ENCODE data around the gene SPCS2. TPM values are rescaled to one million over a fixed set of nuclear protein-coding genes. Genes with fewer than 3 reads are reported as not detected.

The SPCS2 gene
- total and polyA plus RNA-seq, 4 donors, result 32.4 to 186 (median 59.6) TPM

DNA sequence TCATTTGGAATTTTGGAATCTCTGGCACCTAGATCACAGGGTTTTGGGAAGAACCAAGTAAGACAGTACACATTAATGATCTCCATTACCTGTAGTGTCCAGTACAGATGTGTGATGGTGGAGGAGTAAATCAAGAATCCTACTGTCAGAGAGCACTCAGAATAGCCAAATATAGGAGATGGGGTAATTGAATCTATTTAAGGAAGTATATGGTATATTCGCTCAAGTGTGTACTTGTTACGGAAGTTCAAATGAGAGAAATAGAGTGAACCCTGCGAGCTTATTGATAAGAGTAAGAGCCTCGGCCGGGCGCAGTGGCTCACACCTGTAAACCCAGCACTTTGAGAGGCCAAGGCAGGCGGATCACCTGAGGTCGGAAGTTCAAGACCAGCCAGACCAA is 2.2 kb downstream of the SPCS2 start:
- DNase-seq (ENCODE audit: low spot score), result no peak
- Histone ChIP-seq H3K4me3 (ENCODE audit: low read depth in 1 of 3, low read length in 3 of 3) (no peak overlapping the region), H3K4me1 (ENCODE audit: control insufficient read depth in 4 of 4, insufficient read depth in 4 of 4, low read length in 3 of 4) (peaks cover 7 to 26% (median 16%) of the 10 kb centered on the region in 4 donors), H3K9ac (ENCODE audit: low read depth in 1 of 2, low read length in 2 of 2) (no peak overlapping the region), H3K27ac (ENCODE audit: low read depth in 1 of 2, low read length in 2 of 2) (no peak overlapping the region), H3K27me3 (ENCODE audit: control insufficient read depth in 4 of 4, insufficient read depth in 4 of 4, low read length in 3 of 4) (no peaks in the 10 kb centered on the region), H3K36me3 (ENCODE audit: control insufficient read depth in 4 of 4, insufficient read depth in 3 of 4, low read depth in 1 of 4, low read length in 3 of 4) (peaks cover 0 to 5% (median 1%) of the 10 kb centered on the region in 4 donors), H3K9me3 (ENCODE audit: control insufficient read depth in 4 of 4, low read length in 3 of 4) (no peaks in the 10 kb centered on the region)
- WGBS, result 93% methylated on average over 8 of the region's 8 CpGs
- TF ChIP-seq YY1 (IDR thresholded peaks at IDR 0.05), result no peak
- TF ChIP-seq EGR1 (IDR thresholded peaks at IDR 0.05; ENCODE audit: low read depth in 2 of 2), result no peak
- TF ChIP-seq GABPA (IDR thresholded peaks at IDR 0.05 in 1 of 2, conservative IDR thresholded peaks at IDR 0.05 in 1 of 2), result no peak
- TF ChIP-seq, protein P1, sequence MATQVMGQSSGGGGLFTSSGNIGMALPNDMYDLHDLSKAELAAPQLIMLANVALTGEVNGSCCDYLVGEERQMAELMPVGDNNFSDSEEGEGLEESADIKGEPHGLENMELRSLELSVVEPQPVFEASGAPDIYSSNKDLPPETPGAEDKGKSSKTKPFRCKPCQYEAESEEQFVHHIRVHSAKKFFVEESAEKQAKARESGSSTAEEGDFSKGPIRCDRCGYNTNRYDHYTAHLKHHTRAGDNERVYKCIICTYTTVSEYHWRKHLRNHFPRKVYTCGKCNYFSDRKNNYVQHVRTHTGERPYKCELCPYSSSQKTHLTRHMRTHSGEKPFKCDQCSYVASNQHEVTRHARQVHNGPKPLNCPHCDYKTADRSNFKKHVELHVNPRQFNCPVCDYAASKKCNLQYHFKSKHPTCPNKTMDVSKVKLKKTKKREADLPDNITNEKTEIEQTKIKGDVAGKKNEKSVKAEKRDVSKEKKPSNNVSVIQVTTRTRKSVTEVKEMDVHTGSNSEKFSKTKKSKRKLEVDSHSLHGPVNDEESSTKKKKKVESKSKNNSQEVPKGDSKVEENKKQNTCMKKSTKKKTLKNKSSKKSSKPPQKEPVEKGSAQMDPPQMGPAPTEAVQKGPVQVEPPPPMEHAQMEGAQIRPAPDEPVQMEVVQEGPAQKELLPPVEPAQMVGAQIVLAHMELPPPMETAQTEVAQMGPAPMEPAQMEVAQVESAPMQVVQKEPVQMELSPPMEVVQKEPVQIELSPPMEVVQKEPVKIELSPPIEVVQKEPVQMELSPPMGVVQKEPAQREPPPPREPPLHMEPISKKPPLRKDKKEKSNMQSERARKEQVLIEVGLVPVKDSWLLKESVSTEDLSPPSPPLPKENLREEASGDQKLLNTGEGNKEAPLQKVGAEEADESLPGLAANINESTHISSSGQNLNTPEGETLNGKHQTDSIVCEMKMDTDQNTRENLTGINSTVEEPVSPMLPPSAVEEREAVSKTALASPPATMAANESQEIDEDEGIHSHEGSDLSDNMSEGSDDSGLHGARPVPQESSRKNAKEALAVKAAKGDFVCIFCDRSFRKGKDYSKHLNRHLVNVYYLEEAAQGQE (IDR thresholded peaks at IDR 0.05), result no peak
- TF ChIP-seq FOXA1 (IDR thresholded peaks at IDR 0.05), result no peak

DNA sequence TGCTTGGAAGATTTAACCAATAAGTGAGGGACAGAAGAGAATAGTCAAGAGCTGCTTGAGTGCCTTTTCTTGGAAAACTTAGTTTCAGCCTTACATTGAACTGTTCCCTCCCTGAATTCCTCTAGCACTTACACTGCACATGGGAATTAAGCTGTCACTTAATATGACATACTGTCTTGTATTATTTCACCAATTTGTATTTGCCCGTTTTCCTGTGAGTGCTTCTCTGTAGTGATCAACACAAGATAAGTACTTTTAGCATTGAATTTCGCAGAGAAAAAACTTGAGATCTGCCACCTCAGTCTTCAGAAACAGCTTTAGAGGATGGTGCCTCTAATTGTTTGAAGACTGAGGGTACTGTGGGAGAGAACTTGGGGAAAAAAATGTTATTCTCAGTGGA is 3.7 kb downstream of the SPCS2 start:
- Histone ChIP-seq H3K4me1 (ENCODE audit: control insufficient read depth in 4 of 4, insufficient read depth in 4 of 4, low read length in 3 of 4) (peaks cover 7 to 26% (median 16%) of the 10 kb centered on the region in 4 donors), H3K9ac (ENCODE audit: low read depth in 1 of 2, low read length in 2 of 2) (no peak overlapping the region), H3K27me3 (ENCODE audit: control insufficient read depth in 4 of 4, insufficient read depth in 4 of 4, low read length in 3 of 4) (no peaks in the 10 kb centered on the region), H3K9me3 (ENCODE audit: control insufficient read depth in 4 of 4, low read length in 3 of 4) (no peaks in the 10 kb centered on the region), H3K36me3 (ENCODE audit: control insufficient read depth in 4 of 4, insufficient read depth in 3 of 4, low read depth in 1 of 4, low read length in 3 of 4) (peaks cover 0 to 5% (median 1%) of the 10 kb centered on the region in 4 donors), H3K27ac (ENCODE audit: low read depth in 1 of 2, low read length in 2 of 2) (no peak overlapping the region), H3K4me3 (ENCODE audit: low read depth in 1 of 3, low read length in 3 of 3) (no peak overlapping the region)
- DNase-seq (ENCODE audit: low spot score), result no peak
- WGBS, result 86% methylated on average over 2 of the region's 2 CpGs
- no peak for TF ChIP-seq EGR1 (IDR thresholded peaks at IDR 0.05; ENCODE audit: low read depth in 2 of 2)
- TF ChIP-seq FOXA1 (IDR thresholded peaks at IDR 0.05), result no peak
- TF ChIP-seq, protein P2, sequence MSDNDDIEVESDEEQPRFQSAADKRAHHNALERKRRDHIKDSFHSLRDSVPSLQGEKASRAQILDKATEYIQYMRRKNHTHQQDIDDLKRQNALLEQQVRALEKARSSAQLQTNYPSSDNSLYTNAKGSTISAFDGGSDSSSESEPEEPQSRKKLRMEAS (IDR thresholded peaks at IDR 0.05), result no peak
- no peak for TF ChIP-seq TAF1 (conservative IDR thresholded peaks at IDR 0.05)
- TF ChIP-seq RAD21 (IDR thresholded peaks at IDR 0.05), result no peak

DNA sequence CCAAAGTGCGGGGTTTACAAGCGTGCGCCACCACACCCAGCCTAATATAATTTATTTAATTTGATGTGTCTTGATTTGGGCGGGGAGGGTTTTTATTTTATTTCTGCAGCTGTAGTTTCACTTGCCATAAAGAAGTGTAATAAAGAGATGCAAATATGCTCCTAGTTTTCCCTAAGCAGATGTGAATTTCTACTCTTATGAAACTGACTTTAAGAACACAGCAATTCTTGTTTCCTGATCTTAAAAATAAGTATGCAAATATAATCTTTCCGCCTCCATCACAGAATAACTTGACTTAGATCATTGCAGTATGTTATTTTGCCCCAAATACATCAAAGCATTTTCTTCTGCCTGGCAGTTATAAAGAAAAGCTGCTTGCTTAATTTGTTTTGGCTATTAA is 4.4 kb downstream of the SPCS2 start:
- Histone ChIP-seq H3K27ac (ENCODE audit: low read depth in 1 of 2, low read length in 2 of 2) (no peak overlapping the region), H3K36me3 (ENCODE audit: control insufficient read depth in 4 of 4, insufficient read depth in 3 of 4, low read depth in 1 of 4, low read length in 3 of 4) (peaks cover 0 to 5% (median 1%) of the 10 kb centered on the region in 4 donors), H3K9me3 (ENCODE audit: control insufficient read depth in 4 of 4, low read length in 3 of 4) (no peaks in the 10 kb centered on the region), H3K4me1 (ENCODE audit: control insufficient read depth in 4 of 4, insufficient read depth in 4 of 4, low read length in 3 of 4) (peaks cover 7 to 24% (median 14%) of the 10 kb centered on the region in 4 donors), H3K27me3 (ENCODE audit: control insufficient read depth in 4 of 4, insufficient read depth in 4 of 4, low read length in 3 of 4) (no peaks in the 10 kb centered on the region), H3K9ac (ENCODE audit: low read depth in 1 of 2, low read length in 2 of 2) (no peak overlapping the region), H3K4me3 (ENCODE audit: low read depth in 1 of 3, low read length in 3 of 3) (no peak overlapping the region)
- 91% methylated on average over 5 of the region's 5 CpGs for WGBS
- DNase-seq (ENCODE audit: low spot score), result no peak
- no peak for TF ChIP-seq TAF1 (conservative IDR thresholded peaks at IDR 0.05)
- no peak for TF ChIP-seq NR2F2 (IDR thresholded peaks at IDR 0.05)
- no peak for TF ChIP-seq HNF4G (IDR thresholded peaks at IDR 0.05)
- no peak for TF ChIP-seq HNF4A (conservative IDR thresholded peaks at IDR 0.05)
- TF ChIP-seq GABPA (IDR thresholded peaks at IDR 0.05 in 1 of 2, conservative IDR thresholded peaks at IDR 0.05 in 1 of 2), result no peak
- no peak for TF ChIP-seq EGR1 (IDR thresholded peaks at IDR 0.05; ENCODE audit: low read depth in 2 of 2)
- TF ChIP-seq, protein P3, sequence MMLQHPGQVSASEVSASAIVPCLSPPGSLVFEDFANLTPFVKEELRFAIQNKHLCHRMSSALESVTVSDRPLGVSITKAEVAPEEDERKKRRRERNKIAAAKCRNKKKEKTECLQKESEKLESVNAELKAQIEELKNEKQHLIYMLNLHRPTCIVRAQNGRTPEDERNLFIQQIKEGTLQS (IDR thresholded peaks at IDR 0.05), result no peak
- TF ChIP-seq, protein P4, sequence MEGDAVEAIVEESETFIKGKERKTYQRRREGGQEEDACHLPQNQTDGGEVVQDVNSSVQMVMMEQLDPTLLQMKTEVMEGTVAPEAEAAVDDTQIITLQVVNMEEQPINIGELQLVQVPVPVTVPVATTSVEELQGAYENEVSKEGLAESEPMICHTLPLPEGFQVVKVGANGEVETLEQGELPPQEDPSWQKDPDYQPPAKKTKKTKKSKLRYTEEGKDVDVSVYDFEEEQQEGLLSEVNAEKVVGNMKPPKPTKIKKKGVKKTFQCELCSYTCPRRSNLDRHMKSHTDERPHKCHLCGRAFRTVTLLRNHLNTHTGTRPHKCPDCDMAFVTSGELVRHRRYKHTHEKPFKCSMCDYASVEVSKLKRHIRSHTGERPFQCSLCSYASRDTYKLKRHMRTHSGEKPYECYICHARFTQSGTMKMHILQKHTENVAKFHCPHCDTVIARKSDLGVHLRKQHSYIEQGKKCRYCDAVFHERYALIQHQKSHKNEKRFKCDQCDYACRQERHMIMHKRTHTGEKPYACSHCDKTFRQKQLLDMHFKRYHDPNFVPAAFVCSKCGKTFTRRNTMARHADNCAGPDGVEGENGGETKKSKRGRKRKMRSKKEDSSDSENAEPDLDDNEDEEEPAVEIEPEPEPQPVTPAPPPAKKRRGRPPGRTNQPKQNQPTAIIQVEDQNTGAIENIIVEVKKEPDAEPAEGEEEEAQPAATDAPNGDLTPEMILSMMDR (IDR thresholded peaks at IDR 0.05; ENCODE audit: low read depth, low read length, missing input control), result no peak
- TF ChIP-seq, protein P5, sequence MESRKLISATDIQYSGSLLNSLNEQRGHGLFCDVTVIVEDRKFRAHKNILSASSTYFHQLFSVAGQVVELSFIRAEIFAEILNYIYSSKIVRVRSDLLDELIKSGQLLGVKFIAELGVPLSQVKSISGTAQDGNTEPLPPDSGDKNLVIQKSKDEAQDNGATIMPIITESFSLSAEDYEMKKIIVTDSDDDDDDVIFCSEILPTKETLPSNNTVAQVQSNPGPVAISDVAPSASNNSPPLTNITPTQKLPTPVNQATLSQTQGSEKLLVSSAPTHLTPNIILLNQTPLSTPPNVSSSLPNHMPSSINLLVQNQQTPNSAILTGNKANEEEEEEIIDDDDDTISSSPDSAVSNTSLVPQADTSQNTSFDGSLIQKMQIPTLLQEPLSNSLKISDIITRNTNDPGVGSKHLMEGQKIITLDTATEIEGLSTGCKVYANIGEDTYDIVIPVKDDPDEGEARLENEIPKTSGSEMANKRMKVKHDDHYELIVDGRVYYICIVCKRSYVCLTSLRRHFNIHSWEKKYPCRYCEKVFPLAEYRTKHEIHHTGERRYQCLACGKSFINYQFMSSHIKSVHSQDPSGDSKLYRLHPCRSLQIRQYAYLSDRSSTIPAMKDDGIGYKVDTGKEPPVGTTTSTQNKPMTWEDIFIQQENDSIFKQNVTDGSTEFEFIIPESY (IDR thresholded peaks at IDR 0.05), result no peak
- TF ChIP-seq FOXA1 (IDR thresholded peaks at IDR 0.05), result no peak
- no peak for TF ChIP-seq RAD21 (IDR thresholded peaks at IDR 0.05)
- TF ChIP-seq FOXA2 (IDR thresholded peaks at IDR 0.05), result no peak
- TF ChIP-seq YY1 (IDR thresholded peaks at IDR 0.05), result no peak
- TF ChIP-seq, protein P2 (IDR thresholded peaks at IDR 0.05), result no peak
- no peak for TF ChIP-seq JUND (IDR thresholded peaks at IDR 0.05)
- no peak for TF ChIP-seq RXRA (IDR thresholded peaks at IDR 0.05)
- no peak for TF ChIP-seq SP1 (IDR thresholded peaks at IDR 0.05)
